ENCODE measurements around the gene PRKACB.

GRCh38 chr1:84165601-84166000 is 21.5 kb downstream of the PRKACB start:
- TF ChIP-seq, protein P1, sequence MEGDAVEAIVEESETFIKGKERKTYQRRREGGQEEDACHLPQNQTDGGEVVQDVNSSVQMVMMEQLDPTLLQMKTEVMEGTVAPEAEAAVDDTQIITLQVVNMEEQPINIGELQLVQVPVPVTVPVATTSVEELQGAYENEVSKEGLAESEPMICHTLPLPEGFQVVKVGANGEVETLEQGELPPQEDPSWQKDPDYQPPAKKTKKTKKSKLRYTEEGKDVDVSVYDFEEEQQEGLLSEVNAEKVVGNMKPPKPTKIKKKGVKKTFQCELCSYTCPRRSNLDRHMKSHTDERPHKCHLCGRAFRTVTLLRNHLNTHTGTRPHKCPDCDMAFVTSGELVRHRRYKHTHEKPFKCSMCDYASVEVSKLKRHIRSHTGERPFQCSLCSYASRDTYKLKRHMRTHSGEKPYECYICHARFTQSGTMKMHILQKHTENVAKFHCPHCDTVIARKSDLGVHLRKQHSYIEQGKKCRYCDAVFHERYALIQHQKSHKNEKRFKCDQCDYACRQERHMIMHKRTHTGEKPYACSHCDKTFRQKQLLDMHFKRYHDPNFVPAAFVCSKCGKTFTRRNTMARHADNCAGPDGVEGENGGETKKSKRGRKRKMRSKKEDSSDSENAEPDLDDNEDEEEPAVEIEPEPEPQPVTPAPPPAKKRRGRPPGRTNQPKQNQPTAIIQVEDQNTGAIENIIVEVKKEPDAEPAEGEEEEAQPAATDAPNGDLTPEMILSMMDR (IDR thresholded peaks at IDR 0.05) = no peak
- TF ChIP-seq POLR2A (IDR thresholded peaks at IDR 0.05) = no peak

All from lower leg skin (tissue), 3 donors.